HepG2 (cell line): ENCODE data around the gene SPPL2B. TPM values are rescaled to one million over a fixed set of nuclear protein-coding genes. Genes with fewer than 3 reads are reported as not detected.
A peak's percentile ranks its signal among the peaks of the same experiment; 100 is the strongest.

Experiments used
- ATAC-seq: fragments of 200-7000 bp; cut with Tn5 transposase; 3 replicates; pipeline ENCODE4 v1.9.1; 2020; ENCODE audit warnings: mild to moderate bottlenecking, moderate library complexity
- BruUV-seq: library from RNA; stranded (reverse); fragments of 400-500 nt; replicated peaks from 2 replicates; lab custom pipeline; 2021; lab: Mats Ljungman, UMichigan
- CTCF ChIA-PET: fragments of 300-600 bp; formaldehyde crosslinking; extraction: SDS; loops from one replicate; lab custom pipeline; 2021; ENCODE audit warnings: low total read pairs, inconsistent platforms, low intra/inter-chr PET ratio; lab: Yijun Ruan, JAX
- POLR2A ChIA-PET: fragments of 350-600 bp; sonication (Branson Sonifier 250); formaldehyde crosslinking; loops from one replicate; lab custom pipeline; 2020; ENCODE audit warnings: antibody characterized with exemption, inconsistent platforms; lab: Yijun Ruan, JAX
- DNase-seq: peaks from one replicate; pipeline ENCODE4 v3.0.0-alpha.2; 2015; ENCODE audit warnings: low spot score
- FAIRE-seq: peaks from 3 replicates; lab custom pipeline; 2011; peaks lifted over from hg19 to GRCh38; lab: Jason Lieb, UNC
- H2AFZ ChIP-seq: one replicate; pipeline ENCODE4 v1.6.1; 2011; ENCODE audit warnings: low read length, inconsistent platforms
- H3K27ac ChIP-seq: fragments of 300-600 bp; 3 replicates; pipeline ENCODE4 v1.8.0; 2011; ENCODE audit warnings: mixed run types, mild to moderate bottlenecking, mixed read lengths, low read length, inconsistent platforms; ENCODE audit not compliant: insufficient read depth; ENCODE audit errors: extremely low read length
- H3K27me3 ChIP-seq, 2 experiments: fragments of 200-600 bp in 1 of 2; 2 replicates in 1 of 2; 3 replicates in 1 of 2; pipeline versions ENCODE4 v1.6.0 to v1.8.0; 2011; ENCODE audit warnings: low read length in 2 of 2, mild to moderate bottlenecking in 2 of 2, moderate library complexity in 2 of 2, inconsistent platforms in 1 of 2; ENCODE audit not compliant: insufficient read depth in 2 of 2, control insufficient read depth in 1 of 2
- H3K36me3 ChIP-seq, 2 experiments: fragments of 200-600 bp in 1 of 2; replicated peaks in 1 of 2; 2 replicates in 1 of 2; 3 replicates in 1 of 2; pipeline versions ENCODE4 v1.5.1 to v1.8.0; 2011; ENCODE audit warnings: low read length in 2 of 2, inconsistent platforms in 1 of 2; ENCODE audit not compliant: insufficient read depth in 2 of 2, control insufficient read depth in 1 of 2
- H3K4me1 ChIP-seq: 2 replicates; pipeline ENCODE4 v1.5.1; 2012; ENCODE audit warnings: low read length, inconsistent platforms; ENCODE audit not compliant: insufficient read depth
- H3K4me2 ChIP-seq: 2 replicates; pipeline ENCODE4 v1.6.0; 2011; ENCODE audit warnings: low read depth, low read length, inconsistent platforms
- H3K4me3 ChIP-seq, 3 experiments: fragments of 200-600 bp in 1 of 3; sonication (generic), shearing (Covaris generic) in 1 of 3; replicated peaks in 1 of 3; 2 replicates each; pipeline ENCODE4 v1.5.1; 2011 to 2016; ENCODE audit warnings: low read length in 3 of 3, inconsistent platforms in 2 of 3, low read depth in 2 of 3, mild to moderate bottlenecking in 2 of 3, control low read depth in 1 of 3, mixed read lengths in 1 of 3; ENCODE audit not compliant: insufficient read depth in 1 of 3
- H3K79me2 ChIP-seq: one replicate; pipeline ENCODE4 v1.6.1; 2011; ENCODE audit warnings: low read length, inconsistent platforms; ENCODE audit not compliant: insufficient read depth
- H3K9ac ChIP-seq: 2 replicates; pipeline ENCODE4 v1.6.0; 2011; ENCODE audit warnings: mild to moderate bottlenecking, low read depth, low read length, inconsistent platforms; ENCODE audit not compliant: insufficient read depth
- H3K9me3 ChIP-seq: 2 replicates; pipeline ENCODE4 v1.5.1; 2012; ENCODE audit warnings: mild to moderate bottlenecking, low read length
- H4K20me1 ChIP-seq: 2 replicates; pipeline ENCODE4 v1.6.0; 2011; ENCODE audit warnings: inconsistent platforms, mild to moderate bottlenecking, low read length, moderate library complexity; ENCODE audit not compliant: insufficient read depth
- GMEB2 ChIP-seq: IDR thresholded peaks from 2 replicates; pipeline ENCODE4 v1.6.1; 2016; ENCODE audit warnings: missing biosample characterization, missing genetic modification reagents, low read depth
- NFE2L2 ChIP-seq: fragments of 150-350 bp; IDR thresholded peaks from 2 replicates; pipeline ENCODE4 v1.6.1; 2014; ENCODE audit warnings: low read length
- NONO ChIP-seq, 2 experiments: fragments of 450-650 bp in 1 of 2; sonication (generic) in 1 of 2; formaldehyde crosslinking in 1 of 2; IDR thresholded peaks in 1 of 2; conservative IDR thresholded peaks in 1 of 2; 2 replicates each; pipeline versions ENCODE4 v1.6.1 to v1.8.0; 2017 to 2022; ENCODE audit warnings: mild to moderate bottlenecking in 1 of 2, missing genetic modification reagents in 1 of 2, moderate library complexity in 1 of 2
- RFX1 ChIP-seq: fragments of 450-650 bp; IDR thresholded peaks from 2 replicates; pipeline ENCODE4 v1.6.1; 2017
- RXRA ChIP-seq: sonication (generic); formaldehyde crosslinking; IDR thresholded peaks from 2 replicates; pipeline ENCODE4 v1.5.1; 2020; ENCODE audit warnings: missing genetic modification reagents
- SAP130 ChIP-seq: IDR thresholded peaks from 2 replicates; pipeline ENCODE4 v1.6.1; 2016; ENCODE audit warnings: low read depth
- TMF1 ChIP-seq: sonication (generic); formaldehyde crosslinking; IDR thresholded peaks from 2 replicates; pipeline ENCODE4 v1.8.1; 2022; ENCODE audit warnings: low read depth, missing genetic modification reagents
- ZGPAT ChIP-seq: IDR thresholded peaks from 2 replicates; pipeline ENCODE4 v1.6.1; 2016; ENCODE audit warnings: mild to moderate bottlenecking
- ZNF629 ChIP-seq: sonication (generic); formaldehyde crosslinking; conservative IDR thresholded peaks from 2 replicates; pipeline ENCODE4 v1.5.0; 2020; ENCODE audit warnings: missing genetic modification reagents
- ZNF687 ChIP-seq: sonication (generic); formaldehyde crosslinking; IDR thresholded peaks from 2 replicates; pipeline ENCODE4 v1.5.1; 2020; ENCODE audit warnings: mild to moderate bottlenecking, missing genetic modification reagents, moderate library complexity
- WGBS: methylation state at CpG from one replicate; pipeline ENCODE4 v1.1.6; 2017; ENCODE audit warnings: low lambda C conversion rate; 5-methylcytosine and 5-hydroxymethylcytosine counted together
- in situ Hi-C: cut with HindIII; loops from 2 replicates; pipeline ENCODE4 v1.10.0; 2017; ENCODE audit warnings: low pct_unique_long_range_greater_than_20kb; ENCODE audit not compliant: extremely low pct_ligation_motif_present
- intact Hi-C: fragments of 100-400 bp; cut with micrococcal nuclease; formaldehyde crosslinking; loops from one replicate; pipeline ENCODE4 v1.10.0; 2022; ENCODE audit not compliant: unreplicated experiment
- polyA plus RNA-seq, 8 experiments: library from polyadenylated mRNA; depleted of rRNA in 3 of 8; stranded (reverse) in 7 of 8; unstranded in 1 of 8; fragments of >200 nt; fragmentation: Illumina TruSeq in 4 of 8; extraction: Trizol in 4 of 8; gene quantifications; 2 replicates each; pipeline versions ENCODE4 v1.2.1 to v1.2.3, GENCODE V29; 2011 to 2016; ENCODE audit warnings: low read depth in 4 of 8, missing spikeins in 1 of 8, mixed read lengths in 1 of 8; ENCODE audit not compliant: insufficient read depth in 1 of 8
- total RNA-seq, 5 experiments: library from RNA; depleted of rRNA; stranded (reverse); fragments of >200 nt; fragmentation: Illumina TruSeq; extraction: Trizol; gene quantifications; 2 replicates each; pipeline ENCODE4 v1.2.3, GENCODE V29; 2016; ENCODE audit warnings: low read depth in 1 of 5
- TF ChIP-seq, protein P1 (sequence below): sonication (generic); formaldehyde crosslinking; IDR thresholded peaks from 2 replicates; pipeline ENCODE4 v1.4.0; 2020; ENCODE audit warnings: missing genetic modification reagents
- TF ChIP-seq, protein P2 (sequence below): sonication (generic); formaldehyde crosslinking; IDR thresholded peaks from 2 replicates; pipeline ENCODE4 v1.8.1; 2023; ENCODE audit warnings: mild to moderate bottlenecking, missing genetic modification reagents
- TF ChIP-seq, protein P3 (sequence below): sonication (generic); formaldehyde crosslinking; IDR thresholded peaks from 2 replicates; pipeline ENCODE4 v1.8.0; 2022; ENCODE audit warnings: mild to moderate bottlenecking, missing genetic modification reagents, moderate library complexity

The SPPL2B gene
- total and polyA plus RNA-seq, 2 of the 13 experiments (the other 11 are each of a cell fraction or from before 2014, with no cell fraction given), result 14.9 to 15.2 TPM

GRCh38 chr19:2288338-2288817, 40.1 kb upstream of the SPPL2B start:
- no TSS peak for BruUV-seq
- Histone ChIP-seq H3K9me3 (no peaks in the 10 kb centered on the region), H4K20me1 (no peaks in the 10 kb centered on the region; the same call in 1 of the 2 replicates), H3K4me1 (peaks cover 46% of the 10 kb centered on the region), H3K27ac (no peak overlapping the region), H2AFZ (no peak overlapping the region), H3K79me2 (no peaks in the 10 kb centered on the region), H3K27me3 (peaks cover 25 to 76% of the 10 kb centered on the region in 2 experiments), H3K36me3 (no peaks in the 10 kb centered on the region), H3K4me2 (peak overlapping the region; percentile 68), H3K9ac (0 out of 2 replicates have a peak overlapping the region, but pooled peaks have one; percentile 18), H3K4me3 (peak overlapping the region in 1 of 3 experiments; percentile 53; a peak in 2 of 6 replicates)
- WGBS, result 0% methylated on average over 2 of the region's 17 CpGs
- no peak for FAIRE-seq
- POLR2A ChIA-PET, result interaction anchor here (0.9 kb wide), 1 partner anchor 53 kb away, joined by 5 read pairs; no protein-coding TSS in a partner anchor
- intact Hi-C loops, result no loop called here
- in situ Hi-C loops, result no loop called here
- CTCF ChIA-PET, result no interaction called here
- no peak for DNase-seq
- peak; percentile 45 for ATAC-seq
- TF ChIP-seq, protein P1, sequence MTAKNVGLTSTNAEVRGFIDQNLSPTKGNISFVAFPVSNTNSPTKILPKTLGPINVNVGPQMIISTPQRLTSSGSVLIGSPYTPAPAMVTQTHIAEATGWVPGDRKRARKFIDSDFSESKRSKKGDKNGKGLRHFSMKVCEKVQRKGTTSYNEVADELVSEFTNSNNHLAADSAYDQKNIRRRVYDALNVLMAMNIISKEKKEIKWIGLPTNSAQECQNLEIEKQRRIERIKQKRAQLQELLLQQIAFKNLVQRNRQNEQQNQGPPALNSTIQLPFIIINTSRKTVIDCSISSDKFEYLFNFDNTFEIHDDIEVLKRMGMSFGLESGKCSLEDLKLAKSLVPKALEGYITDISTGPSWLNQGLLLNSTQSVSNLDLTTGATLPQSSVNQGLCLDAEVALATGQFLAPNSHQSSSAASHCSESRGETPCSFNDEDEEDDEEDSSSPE (CRISPR knock-in tag), result peak; percentile 42; the same call in 1 of the 2 replicates
- TF ChIP-seq NFE2L2 (no peak), ZNF629 (CRISPR knock-in tag) (peak; percentile 53; the same call in 1 of the 2 replicates), RXRA (peak; percentile 71; the same call in 1 of the 2 replicates), GMEB2 (no peak), SAP130 (CRISPR knock-in tag) (peak; percentile 66), ZGPAT (CRISPR knock-in tag) (peak; percentile 35; the same call in 1 of the 2 replicates), ZNF687 (peak; percentile 93), TMF1 (CRISPR knock-in tag) (0 out of 2 replicates have a peak, but pooled peaks have one; percentile 49), RFX1 (no peak), NONO (IDR thresholded peaks at IDR 0.05) (no peak), NONO (CRISPR knock-in tag; conservative IDR thresholded peaks at IDR 0.05) (peak; percentile 64)
- TF ChIP-seq, protein P2, sequence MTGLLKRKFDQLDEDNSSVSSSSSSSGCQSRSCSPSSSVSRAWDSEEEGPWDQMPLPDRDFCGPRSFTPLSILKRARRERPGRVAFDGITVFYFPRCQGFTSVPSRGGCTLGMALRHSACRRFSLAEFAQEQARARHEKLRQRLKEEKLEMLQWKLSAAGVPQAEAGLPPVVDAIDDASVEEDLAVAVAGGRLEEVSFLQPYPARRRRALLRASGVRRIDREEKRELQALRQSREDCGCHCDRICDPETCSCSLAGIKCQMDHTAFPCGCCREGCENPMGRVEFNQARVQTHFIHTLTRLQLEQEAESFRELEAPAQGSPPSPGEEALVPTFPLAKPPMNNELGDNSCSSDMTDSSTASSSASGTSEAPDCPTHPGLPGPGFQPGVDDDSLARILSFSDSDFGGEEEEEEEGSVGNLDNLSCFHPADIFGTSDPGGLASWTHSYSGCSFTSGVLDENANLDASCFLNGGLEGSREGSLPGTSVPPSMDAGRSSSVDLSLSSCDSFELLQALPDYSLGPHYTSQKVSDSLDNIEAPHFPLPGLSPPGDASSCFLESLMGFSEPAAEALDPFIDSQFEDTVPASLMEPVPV (CRISPR knock-in tag), result peak; percentile 41; the same call in 1 of the 2 replicates
- TF ChIP-seq, protein P3, sequence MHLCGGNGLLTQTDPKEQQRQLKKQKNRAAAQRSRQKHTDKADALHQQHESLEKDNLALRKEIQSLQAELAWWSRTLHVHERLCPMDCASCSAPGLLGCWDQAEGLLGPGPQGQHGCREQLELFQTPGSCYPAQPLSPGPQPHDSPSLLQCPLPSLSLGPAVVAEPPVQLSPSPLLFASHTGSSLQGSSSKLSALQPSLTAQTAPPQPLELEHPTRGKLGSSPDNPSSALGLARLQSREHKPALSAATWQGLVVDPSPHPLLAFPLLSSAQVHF (CRISPR knock-in tag), result no peak
